GM10847 (cell line): ENCODE data around the gene ING1.

Experiments
- POLR2A ChIP-seq: IDR thresholded peaks from 2 replicates; pipeline ENCODE4 v1.6.1; 2011; ENCODE audit not compliant: insufficient read length; ENCODE audit errors: extremely low read depth

Gene ING1

GRCh38 chr13:110737555-110737954 lies 24.1 kb downstream of the ING1 start:
- TF ChIP-seq POLR2A, result no peak

- TF ChIP-seq POLR2A, result no peak
Measured at GRCh38 chr13:110743687-110744086, 30.2 kb downstream of the ING1 start.

GRCh38 chr13:110746438-110746837 lies 32.9 kb downstream of the ING1 start:
- TF ChIP-seq POLR2A, result no peak

- TF ChIP-seq POLR2A, result no peak
Measured at GRCh38 chr13:110748271-110748670, 34.8 kb downstream of the ING1 start.

- no peak for TF ChIP-seq POLR2A
Measured at GRCh38 chr13:110756219-110756631, 42.7 kb downstream of the ING1 start.

GRCh38 chr13:110757296-110757695 lies 43.8 kb downstream of the ING1 start:
- TF ChIP-seq POLR2A, result no peak

GRCh38 chr13:110758195-110758805 lies 44.8 kb downstream of the ING1 start:
- TF ChIP-seq POLR2A, result no peak

- no peak for TF ChIP-seq POLR2A
Measured at GRCh38 chr13:110759710-110760109, 46.2 kb downstream of the ING1 start.

- TF ChIP-seq POLR2A, result no peak
Measured at GRCh38 chr13:110760611-110761010, 47.1 kb downstream of the ING1 start.

GRCh38 chr13:110766671-110767430 lies 53.4 kb downstream of the ING1 start:
- no peak for TF ChIP-seq POLR2A

GRCh38 chr13:110767476-110767875 lies 54.0 kb downstream of the ING1 start:
- TF ChIP-seq POLR2A, result no peak

GRCh38 chr13:110769097-110769496 lies 55.6 kb downstream of the ING1 start:
- no peak for TF ChIP-seq POLR2A

GRCh38 chr13:110770678-110771077 lies 57.2 kb downstream of the ING1 start:
- no peak for TF ChIP-seq POLR2A

GRCh38 chr13:110771194-110771593 lies 57.7 kb downstream of the ING1 start:
- TF ChIP-seq POLR2A, result no peak

- no peak for TF ChIP-seq POLR2A
Measured at GRCh38 chr13:110772091-110772984, 58.8 kb downstream of the ING1 start.
